ENCODE measurements around the gene NFYA.

GRCh38 chr6:41055149-41055548 is 17.6 kb upstream of the NFYA start:
- TF ChIP-seq, protein P1, sequence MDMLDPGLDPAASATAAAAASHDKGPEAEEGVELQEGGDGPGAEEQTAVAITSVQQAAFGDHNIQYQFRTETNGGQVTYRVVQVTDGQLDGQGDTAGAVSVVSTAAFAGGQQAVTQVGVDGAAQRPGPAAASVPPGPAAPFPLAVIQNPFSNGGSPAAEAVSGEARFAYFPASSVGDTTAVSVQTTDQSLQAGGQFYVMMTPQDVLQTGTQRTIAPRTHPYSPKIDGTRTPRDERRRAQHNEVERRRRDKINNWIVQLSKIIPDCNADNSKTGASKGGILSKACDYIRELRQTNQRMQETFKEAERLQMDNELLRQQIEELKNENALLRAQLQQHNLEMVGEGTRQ (CRISPR knock-in tag; IDR thresholded peaks at IDR 0.05) = no peak
- TF ChIP-seq, protein P2, sequence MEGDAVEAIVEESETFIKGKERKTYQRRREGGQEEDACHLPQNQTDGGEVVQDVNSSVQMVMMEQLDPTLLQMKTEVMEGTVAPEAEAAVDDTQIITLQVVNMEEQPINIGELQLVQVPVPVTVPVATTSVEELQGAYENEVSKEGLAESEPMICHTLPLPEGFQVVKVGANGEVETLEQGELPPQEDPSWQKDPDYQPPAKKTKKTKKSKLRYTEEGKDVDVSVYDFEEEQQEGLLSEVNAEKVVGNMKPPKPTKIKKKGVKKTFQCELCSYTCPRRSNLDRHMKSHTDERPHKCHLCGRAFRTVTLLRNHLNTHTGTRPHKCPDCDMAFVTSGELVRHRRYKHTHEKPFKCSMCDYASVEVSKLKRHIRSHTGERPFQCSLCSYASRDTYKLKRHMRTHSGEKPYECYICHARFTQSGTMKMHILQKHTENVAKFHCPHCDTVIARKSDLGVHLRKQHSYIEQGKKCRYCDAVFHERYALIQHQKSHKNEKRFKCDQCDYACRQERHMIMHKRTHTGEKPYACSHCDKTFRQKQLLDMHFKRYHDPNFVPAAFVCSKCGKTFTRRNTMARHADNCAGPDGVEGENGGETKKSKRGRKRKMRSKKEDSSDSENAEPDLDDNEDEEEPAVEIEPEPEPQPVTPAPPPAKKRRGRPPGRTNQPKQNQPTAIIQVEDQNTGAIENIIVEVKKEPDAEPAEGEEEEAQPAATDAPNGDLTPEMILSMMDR (IDR thresholded peaks at IDR 0.05) = no peak
- TF ChIP-seq, protein P3, sequence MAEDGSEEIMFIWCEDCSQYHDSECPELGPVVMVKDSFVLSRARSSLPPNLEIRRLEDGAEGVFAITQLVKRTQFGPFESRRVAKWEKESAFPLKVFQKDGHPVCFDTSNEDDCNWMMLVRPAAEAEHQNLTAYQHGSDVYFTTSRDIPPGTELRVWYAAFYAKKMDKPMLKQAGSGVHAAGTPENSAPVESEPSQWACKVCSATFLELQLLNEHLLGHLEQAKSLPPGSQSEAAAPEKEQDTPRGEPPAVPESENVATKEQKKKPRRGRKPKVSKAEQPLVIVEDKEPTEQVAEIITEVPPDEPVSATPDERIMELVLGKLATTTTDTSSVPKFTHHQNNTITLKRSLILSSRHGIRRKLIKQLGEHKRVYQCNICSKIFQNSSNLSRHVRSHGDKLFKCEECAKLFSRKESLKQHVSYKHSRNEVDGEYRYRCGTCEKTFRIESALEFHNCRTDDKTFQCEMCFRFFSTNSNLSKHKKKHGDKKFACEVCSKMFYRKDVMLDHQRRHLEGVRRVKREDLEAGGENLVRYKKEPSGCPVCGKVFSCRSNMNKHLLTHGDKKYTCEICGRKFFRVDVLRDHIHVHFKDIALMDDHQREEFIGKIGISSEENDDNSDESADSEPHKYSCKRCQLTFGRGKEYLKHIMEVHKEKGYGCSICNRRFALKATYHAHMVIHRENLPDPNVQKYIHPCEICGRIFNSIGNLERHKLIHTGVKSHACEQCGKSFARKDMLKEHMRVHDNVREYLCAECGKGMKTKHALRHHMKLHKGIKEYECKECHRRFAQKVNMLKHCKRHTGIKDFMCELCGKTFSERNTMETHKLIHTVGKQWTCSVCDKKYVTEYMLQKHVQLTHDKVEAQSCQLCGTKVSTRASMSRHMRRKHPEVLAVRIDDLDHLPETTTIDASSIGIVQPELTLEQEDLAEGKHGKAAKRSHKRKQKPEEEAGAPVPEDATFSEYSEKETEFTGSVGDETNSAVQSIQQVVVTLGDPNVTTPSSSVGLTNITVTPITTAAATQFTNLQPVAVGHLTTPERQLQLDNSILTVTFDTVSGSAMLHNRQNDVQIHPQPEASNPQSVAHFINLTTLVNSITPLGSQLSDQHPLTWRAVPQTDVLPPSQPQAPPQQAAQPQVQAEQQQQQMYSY (CRISPR knock-in tag; IDR thresholded peaks at IDR 0.05) = no peak
- no peak for TF ChIP-seq E2F1 (CRISPR knock-in tag; IDR thresholded peaks at IDR 0.05)
- no peak for TF ChIP-seq ATF3 (CRISPR knock-in tag; conservative IDR thresholded peaks at IDR 0.05)
- no peak for TF ChIP-seq JUN (CRISPR knock-in tag; IDR thresholded peaks at IDR 0.05)
- no peak for TF ChIP-seq CBFB (CRISPR knock-in tag; IDR thresholded peaks at IDR 0.05; ENCODE audit: low read depth)

All from WTC11 (cell line).